Glomerular visceral epithelial cell (primary cell): ENCODE data around the gene IL13RA2.

Experiments
- DNase-seq: peaks from one replicate; pipeline ENCODE4 v3.0.0-alpha.2; 2016; ENCODE audit errors: extremely low spot score

IL13RA2 gene

DNA sequence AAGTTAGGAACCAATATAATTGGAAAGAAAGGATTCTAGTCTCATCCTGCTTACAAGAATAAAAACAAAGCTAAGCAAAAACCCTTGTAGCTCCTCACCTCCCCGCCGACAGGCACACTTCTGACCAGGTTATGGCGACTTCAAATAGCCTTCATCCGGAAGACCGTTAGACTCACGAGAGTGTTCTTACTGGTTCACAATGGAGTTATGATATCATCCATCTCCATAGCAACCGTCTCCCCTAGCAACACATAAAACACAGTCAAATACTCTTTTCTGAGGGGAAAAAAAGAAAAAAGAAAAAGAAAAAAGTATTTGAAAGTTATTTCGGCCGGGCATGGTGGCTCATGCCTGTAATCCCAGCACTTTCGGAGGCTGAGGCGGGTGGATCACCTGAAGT, at the start of gene IL13RA2:
Gene IL13RA2, minus strand, starts transcription at position 162 of the 400 bp plus-strand sequence. CDS start 347 bp downstream, outside the sequence.
- no peak for DNase-seq

DNA sequence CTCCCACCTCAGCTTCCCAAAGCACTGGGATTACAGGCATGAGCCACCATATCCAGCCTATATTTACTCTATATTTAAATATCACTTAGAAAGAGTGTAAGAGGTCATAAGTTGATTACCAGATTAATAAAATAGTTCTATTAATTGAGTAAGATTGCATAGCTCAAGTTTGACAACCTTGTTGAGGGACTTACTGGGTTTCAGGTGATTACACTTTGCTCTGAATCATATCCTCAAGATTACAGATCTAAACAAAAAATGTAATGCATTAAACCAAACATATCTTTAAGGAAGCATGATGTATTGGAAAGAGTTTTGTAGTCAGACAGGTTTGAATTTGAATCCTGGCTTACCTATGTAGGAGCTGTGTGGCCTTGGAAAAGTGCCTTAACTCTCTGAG, 47.9 kb upstream of the IL13RA2 start:
- DNase-seq: no peak

GRCh38 chrX:115060013-115060412, 42.6 kb upstream of the IL13RA2 start:
- DNase-seq: no peak

DNA sequence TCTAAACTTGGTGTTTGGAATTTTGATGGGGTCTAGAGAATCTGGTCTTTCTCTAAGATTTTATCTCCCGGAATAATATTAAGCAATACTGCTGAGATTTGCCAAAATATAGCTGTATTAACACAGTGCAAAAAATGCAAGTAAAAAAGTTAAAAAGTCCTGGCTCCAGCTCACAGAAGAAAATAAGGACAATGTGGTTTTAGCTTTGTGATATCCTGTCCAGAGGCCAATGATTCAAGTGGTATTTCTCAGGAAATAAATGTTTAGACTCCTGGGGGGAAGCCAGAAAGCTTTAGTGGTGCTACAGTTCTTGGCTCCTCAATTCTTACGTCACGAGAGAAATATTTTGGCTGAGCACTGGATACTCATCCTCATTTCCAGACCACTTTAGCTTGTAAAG, 40.9 kb upstream of the IL13RA2 start:
- DNase-seq: peak; percentile 13

DNA sequence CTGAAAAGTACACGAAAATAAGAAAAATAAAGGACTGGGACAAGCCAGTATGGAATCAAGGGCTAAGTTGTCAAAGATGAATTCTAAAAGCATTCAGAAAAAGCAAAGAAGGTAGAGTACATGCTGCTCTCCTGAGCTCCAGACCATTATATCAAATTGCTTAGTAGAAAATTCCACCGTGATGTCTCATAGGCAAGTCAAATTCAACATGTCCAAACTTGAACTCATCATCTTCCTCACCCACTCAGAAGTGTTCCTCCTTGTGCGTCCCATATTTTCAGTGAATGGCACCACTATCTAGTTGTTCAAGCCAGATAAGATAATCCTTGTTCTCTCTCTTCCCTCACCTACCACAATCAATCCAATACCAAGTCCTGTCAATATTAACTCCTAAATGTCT, 37.5 kb upstream of the IL13RA2 start:
- no peak for DNase-seq

- DNase-seq: no peak
Observed at GRCh38 chrX:115053223-115053622, 35.8 kb upstream of the IL13RA2 start.

DNA sequence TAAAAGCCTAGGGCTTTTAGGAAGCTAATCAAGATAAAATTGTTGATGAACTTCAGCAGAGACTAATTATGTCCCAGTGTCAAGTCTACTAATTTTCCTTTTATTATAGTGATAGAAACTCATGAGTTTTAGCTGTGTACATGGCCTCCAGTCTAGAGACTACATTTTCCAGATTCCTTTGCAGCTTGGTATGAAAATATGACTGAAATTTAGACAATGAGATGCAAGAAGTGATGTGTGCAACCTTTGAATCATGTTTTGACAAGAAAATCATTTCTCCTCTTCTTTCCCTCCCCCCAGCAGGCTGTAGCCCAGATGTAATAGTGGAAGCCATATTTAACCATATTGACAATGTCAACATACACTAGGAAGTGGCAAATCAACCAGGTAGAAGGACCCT, 30.3 kb upstream of the IL13RA2 start:
- no peak for DNase-seq

DNA sequence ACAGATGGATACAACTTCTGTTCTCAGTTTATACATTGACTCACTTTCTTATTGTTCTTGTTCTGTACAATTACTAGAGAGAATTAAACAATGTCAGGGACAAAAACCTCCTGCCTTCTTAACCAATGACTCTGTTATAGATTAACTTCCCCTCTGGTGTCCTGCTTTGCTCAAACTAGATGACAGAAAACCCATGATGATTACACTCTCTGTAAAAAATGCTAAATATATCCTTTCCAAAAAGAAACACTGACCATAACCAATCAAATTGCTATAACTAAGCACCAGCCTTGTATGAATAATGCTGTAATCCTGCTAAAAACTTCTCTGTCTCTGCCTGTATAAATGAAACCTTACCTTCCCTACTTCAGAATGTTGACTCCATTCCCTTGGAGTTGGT, 29.8 kb upstream of the IL13RA2 start:
- DNase-seq: peak; percentile 8

DNA sequence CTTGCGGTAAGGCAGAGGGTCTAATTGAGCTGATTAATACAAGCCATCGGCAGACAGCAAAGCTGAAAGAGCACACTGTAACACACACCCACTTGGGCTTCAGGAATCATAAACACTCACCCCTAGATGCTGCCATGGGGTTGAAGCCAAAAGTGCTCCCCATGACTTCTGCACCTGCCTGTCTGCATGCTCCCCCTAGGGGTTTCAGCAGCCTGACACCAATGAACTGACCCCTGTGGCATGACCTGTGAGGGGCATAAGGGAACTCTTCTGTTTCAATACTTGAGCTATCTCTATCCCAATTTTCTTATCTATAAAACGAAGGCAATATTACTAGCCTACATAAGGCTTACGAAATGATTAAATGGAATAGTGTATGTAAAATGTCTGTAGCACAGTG, 23.0 kb upstream of the IL13RA2 start:
- no peak for DNase-seq

DNA sequence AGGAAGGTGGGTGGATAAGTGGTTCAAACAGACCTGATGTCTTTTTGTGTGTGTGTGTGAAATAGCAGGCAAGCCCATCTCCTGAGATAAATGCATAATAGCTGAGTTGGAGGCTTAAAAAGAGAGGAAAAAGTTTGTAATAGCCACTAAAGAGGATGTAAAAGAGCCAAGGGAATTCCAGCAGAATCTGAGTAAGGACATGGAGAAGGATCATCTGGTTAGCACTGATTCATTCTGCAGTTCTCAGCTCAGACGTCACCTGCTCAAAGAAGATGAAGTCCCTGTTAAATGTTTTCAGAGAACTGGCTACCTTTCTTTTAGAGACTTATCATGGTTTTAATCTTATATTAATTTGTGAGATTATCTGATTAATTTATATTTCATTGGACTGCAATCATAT, 21.0 kb upstream of the IL13RA2 start:
- DNase-seq: no peak

- DNase-seq: no peak
Observed at GRCh38 chrX:115036029-115036428, 18.6 kb upstream of the IL13RA2 start.

DNA sequence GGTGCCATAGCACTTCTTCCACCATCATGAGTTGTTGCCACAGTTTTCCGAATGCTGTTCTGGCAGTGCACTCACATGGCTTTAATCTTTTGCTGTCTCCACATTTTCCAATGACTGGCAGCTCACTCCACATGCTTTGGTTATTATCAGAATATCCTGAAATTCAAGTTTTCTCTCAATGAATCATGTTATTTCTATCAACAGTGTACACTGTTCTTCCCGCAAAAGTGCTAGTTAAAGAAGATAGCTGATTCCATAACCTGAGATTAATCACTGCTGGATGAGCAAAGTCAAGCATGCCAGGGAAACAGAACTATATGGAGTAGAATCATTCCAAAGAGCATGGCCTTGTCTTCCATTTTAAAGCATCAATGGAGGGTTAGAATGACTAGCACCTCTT, 14.6 kb upstream of the IL13RA2 start:
- no peak for DNase-seq

DNA sequence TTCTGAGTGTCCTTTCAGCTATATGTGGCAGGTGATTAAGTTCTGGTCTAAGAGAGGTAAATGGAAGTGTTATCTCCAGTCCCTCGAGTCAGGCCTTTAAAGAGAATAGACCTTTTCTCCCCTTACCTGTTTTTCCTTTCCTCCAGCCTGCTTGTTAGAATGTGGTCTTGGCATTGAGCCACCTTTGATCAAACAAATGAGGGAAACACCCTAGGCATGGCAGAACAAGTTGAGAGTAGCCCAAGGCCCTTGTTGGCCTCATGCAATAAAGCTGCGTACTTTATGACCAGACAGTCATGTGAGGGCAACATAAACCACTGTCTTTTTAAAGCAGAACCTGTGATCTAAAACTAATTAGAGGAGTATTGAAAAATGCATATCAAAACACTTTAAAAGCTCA, 13.2 kb upstream of the IL13RA2 start:
- no peak for DNase-seq

DNA sequence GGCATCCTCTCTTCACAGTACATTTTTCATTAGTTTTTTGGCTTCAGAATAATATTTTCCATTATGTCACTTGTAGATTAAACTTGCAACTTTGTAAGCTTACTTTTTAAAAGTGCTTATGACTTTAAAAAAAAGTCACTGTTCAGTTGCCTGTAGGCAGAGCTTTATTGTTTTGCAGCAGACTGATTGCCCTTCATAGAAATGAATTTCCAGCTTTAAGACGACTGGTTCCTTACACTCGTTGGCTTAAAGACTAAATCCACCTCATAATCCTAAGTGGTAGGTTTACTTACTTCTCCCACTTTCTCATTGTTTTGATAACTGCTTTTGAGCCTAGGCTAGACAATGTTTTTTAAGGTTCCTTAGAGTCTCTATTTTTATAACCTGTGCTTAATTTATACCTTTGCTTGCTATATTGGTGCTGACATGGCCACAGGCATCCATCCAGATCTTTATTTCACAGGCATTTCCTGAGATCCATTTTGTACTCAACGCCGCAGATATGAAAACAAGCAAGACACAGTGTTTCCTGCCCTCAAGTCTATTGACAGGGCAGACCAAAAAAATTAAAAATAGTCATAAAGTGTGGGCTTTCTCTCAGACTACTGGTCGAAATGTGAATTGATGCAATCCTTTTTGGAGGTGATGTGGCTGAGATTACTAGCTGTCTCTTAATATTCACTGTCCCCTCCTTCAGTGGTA, 12.6 kb upstream of the IL13RA2 start:
- no peak for DNase-seq

DNA sequence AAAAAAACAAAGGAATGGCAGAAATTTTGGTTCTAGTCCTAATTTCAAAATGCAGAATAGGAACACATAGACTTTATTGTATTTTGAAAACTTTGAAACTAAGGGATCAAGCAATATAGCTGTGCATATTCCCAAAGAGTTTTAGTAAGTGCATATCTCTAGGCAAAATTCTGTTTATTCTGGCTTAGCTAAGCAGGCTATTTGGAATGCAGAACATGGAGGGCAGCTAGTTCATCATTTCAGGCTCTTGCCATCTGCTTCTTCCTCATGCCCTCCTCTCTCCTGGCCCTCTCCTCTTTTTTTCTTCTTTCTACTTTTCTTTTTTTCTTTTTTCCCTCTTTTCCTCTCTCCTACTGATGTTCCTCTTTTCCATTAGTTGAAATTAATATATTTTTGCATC, 12.0 kb upstream of the IL13RA2 start:
- DNase-seq: no peak

DNA sequence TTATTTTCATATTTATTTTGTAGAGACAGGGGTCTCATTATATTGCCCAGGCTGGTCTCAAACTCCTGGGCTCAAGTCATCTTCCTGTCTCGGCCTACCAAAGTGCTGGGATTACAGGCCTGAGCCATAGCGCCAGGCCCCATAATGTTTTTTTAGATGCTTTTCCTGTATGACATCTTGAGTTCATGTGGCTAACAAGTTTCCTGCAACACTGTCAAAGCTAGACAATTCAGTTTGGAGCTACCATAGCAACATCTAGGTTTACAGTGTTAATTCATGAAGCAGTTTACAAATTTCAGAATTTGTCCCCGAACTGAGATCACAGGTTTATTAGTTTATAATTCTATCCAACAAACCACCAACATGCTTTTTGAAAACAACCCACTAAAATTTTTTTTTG, 6.4 kb upstream of the IL13RA2 start:
- DNase-seq: no peak

- peak; percentile 38 for DNase-seq
Observed at GRCh38 chrX:115023139-115023538, 5.7 kb upstream of the IL13RA2 start.

DNA sequence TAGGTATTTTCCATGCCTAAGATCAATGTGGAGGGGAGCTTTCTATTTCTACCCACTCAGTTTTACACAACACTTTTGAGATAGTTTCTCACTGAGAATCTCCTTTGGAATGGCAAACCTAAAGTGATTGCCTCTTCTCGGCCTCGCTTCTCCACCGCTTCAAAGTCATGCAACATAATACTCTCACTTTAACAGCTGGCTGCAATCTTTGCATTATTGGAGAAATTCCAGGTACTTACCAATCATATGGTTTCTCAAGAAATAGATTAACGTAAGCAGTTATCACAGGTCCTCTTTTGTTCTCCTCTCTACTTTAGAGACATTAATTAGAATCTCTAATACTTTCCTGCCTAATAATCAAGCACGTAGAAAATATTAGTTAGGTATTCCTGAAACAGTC, 3.7 kb upstream of the IL13RA2 start:
- DNase-seq: no peak

DNA sequence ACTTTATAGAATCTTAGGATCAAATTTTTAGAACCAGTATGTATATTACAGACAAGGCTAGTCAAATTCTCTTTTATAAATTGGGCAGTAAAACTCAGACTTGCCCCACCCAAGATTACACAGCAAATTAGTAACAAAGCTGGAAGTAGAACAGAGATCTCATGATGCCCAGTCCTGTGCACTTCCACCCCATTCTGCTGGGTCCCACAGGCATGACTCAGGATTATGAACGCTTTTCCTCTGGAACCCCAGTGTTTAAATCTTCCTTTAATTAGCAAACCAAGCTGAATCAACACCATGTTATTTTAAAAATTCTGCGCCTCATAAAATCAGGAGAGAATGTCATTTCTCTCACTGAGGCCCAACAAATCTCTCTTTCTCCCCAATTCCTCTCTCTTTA, 1.5 kb upstream of the IL13RA2 start:
- no peak for DNase-seq

- no peak for DNase-seq
Observed at GRCh38 chrX:115018040-115018647, 728 bp upstream of the IL13RA2 start.

GRCh38 chrX:115013705-115014104, 3.7 kb downstream of the IL13RA2 start:
- DNase-seq: no peak

- DNase-seq: no peak
Observed at GRCh38 chrX:115011428-115011827, 6.0 kb downstream of the IL13RA2 start.

GRCh38 chrX:114999906-115000305, 17.5 kb downstream of the IL13RA2 start:
- no peak for DNase-seq

- no peak for DNase-seq
Observed at GRCh38 chrX:114997779-114998178, 19.6 kb downstream of the IL13RA2 start.
